H9 (cell line): Measurements from ENCODE around the gene TERC. TPM values are rescaled to one million over a fixed set of nuclear protein-coding genes. Genes with fewer than 3 reads are reported as not detected.

Experiments used
- DNase-seq: peaks from one replicate; pipeline ENCODE4 v3.0.0-alpha.2; 2017
- H2AFZ ChIP-seq: one replicate; pipeline ENCODE4 v1.6.1; 2013; ENCODE audit warnings: mild to moderate bottlenecking, low read length, control low read depth, moderate library complexity
- H2AK5ac ChIP-seq: 2 replicates; pipeline ENCODE4 v1.6.1; 2013; ENCODE audit warnings: low read length, control low read depth, mixed read lengths; ENCODE audit not compliant: insufficient read length
- H2BK120ac ChIP-seq: one replicate; pipeline ENCODE4 v1.6.1; 2013; ENCODE audit warnings: low read depth, mild to moderate bottlenecking, low read length, control low read depth, inconsistent platforms; ENCODE audit not compliant: poor library complexity, severe bottlenecking
- H2BK12ac ChIP-seq: 2 replicates; pipeline ENCODE4 v1.6.1; 2013; ENCODE audit warnings: low read length, control low read depth, mixed read lengths, low read depth; ENCODE audit not compliant: insufficient read length
- H2BK15ac ChIP-seq: 2 replicates; pipeline ENCODE4 v1.6.1; 2013; ENCODE audit warnings: low read depth, low read length, control low read depth
- H2BK20ac ChIP-seq: one replicate; pipeline ENCODE4 v1.6.1; 2013; ENCODE audit warnings: low read depth, mild to moderate bottlenecking, low read length, control low read depth, inconsistent platforms; ENCODE audit not compliant: poor library complexity, severe bottlenecking
- H2BK5ac ChIP-seq: 2 replicates; pipeline ENCODE4 v1.6.1; 2013; ENCODE audit warnings: low read length, control low read depth, mixed read lengths; ENCODE audit not compliant: insufficient read length
- H3K14ac ChIP-seq: 2 replicates; pipeline ENCODE4 v1.6.1; 2013; ENCODE audit warnings: low read length, control low read depth; ENCODE audit not compliant: insufficient read depth
- H3K18ac ChIP-seq: 2 replicates; pipeline ENCODE4 v1.6.1; 2013; ENCODE audit warnings: low read depth, mild to moderate bottlenecking, mixed read lengths, low read length, control low read depth; ENCODE audit not compliant: insufficient read length
- H3K23ac ChIP-seq: 2 replicates; pipeline ENCODE4 v1.6.1; 2013; ENCODE audit warnings: low read length, control low read depth, mixed read lengths, low read depth; ENCODE audit not compliant: insufficient read length
- H3K23me2 ChIP-seq: 2 replicates; pipeline ENCODE4 v1.6.1; 2013; ENCODE audit warnings: low read depth, mild to moderate bottlenecking, mixed read lengths, low read length, control low read depth; ENCODE audit not compliant: insufficient read length, poor library complexity, severe bottlenecking
- H3K27ac ChIP-seq: 2 replicates; pipeline ENCODE4 v1.5.1; 2013; ENCODE audit warnings: low read length, control low read depth, mixed read lengths, low read depth; ENCODE audit not compliant: insufficient read length
- H3K27me3 ChIP-seq: 2 replicates; pipeline ENCODE4 v1.6.1; 2013; ENCODE audit warnings: low read length, control low read depth, inconsistent platforms; ENCODE audit not compliant: insufficient read depth
- H3K4ac ChIP-seq: 2 replicates; pipeline ENCODE4 v1.6.1; 2013; ENCODE audit warnings: low read depth, mild to moderate bottlenecking, control low read depth, inconsistent platforms, low read length, moderate library complexity
- H3K4me1 ChIP-seq: 2 replicates; pipeline ENCODE4 v1.6.1; 2013; ENCODE audit warnings: low read length, control low read depth, inconsistent platforms; ENCODE audit not compliant: insufficient read depth
- H3K4me2 ChIP-seq: 2 replicates; pipeline ENCODE4 v1.6.1; 2013; ENCODE audit warnings: low read length, control low read depth, mixed read lengths; ENCODE audit not compliant: insufficient read length, insufficient read depth
- H3K56ac ChIP-seq: 2 replicates; pipeline ENCODE4 v1.6.1; 2013; ENCODE audit warnings: low read depth, mild to moderate bottlenecking, mixed read lengths, low read length, control low read depth; ENCODE audit not compliant: insufficient read length
- H3K79me1 ChIP-seq: 2 replicates; pipeline ENCODE4 v1.6.1; 2013; ENCODE audit warnings: low read depth, mild to moderate bottlenecking, moderate library complexity, low read length, control low read depth, inconsistent platforms; ENCODE audit not compliant: insufficient read depth, poor library complexity, severe bottlenecking
- H3K79me2 ChIP-seq: 2 replicates; pipeline ENCODE4 v1.6.1; 2013; ENCODE audit warnings: low read length, control low read depth, inconsistent platforms; ENCODE audit not compliant: insufficient read depth
- H3K9ac ChIP-seq: 2 replicates; pipeline ENCODE4 v1.6.1; 2013; ENCODE audit warnings: low read length, control low read depth, mixed read lengths; ENCODE audit not compliant: insufficient read length; ENCODE audit errors: extremely low read depth
- H3K9me3 ChIP-seq: one replicate; pipeline ENCODE4 v1.6.1; 2013; ENCODE audit warnings: low read depth, low read length, inconsistent platforms; ENCODE audit not compliant: control insufficient read depth
- H3T11ph ChIP-seq: one replicate; pipeline ENCODE4 v1.6.1; 2013; ENCODE audit warnings: mild to moderate bottlenecking, low read length, control low read depth, inconsistent platforms
- H4K20me1 ChIP-seq: one replicate; pipeline ENCODE4 v1.6.1; 2013; ENCODE audit not compliant: control insufficient read depth, insufficient read length, insufficient read depth
- H4K5ac ChIP-seq: 2 replicates; pipeline ENCODE4 v1.6.1; 2013; ENCODE audit warnings: low read depth, mild to moderate bottlenecking, mixed read lengths, low read length, control low read depth; ENCODE audit not compliant: insufficient read length
- H4K8ac ChIP-seq: replicated peaks from 2 replicates; pipeline ENCODE4 v1.6.1; 2013; ENCODE audit warnings: low read length, control low read depth, mixed read lengths, low read depth; ENCODE audit not compliant: insufficient read length
- H4K91ac ChIP-seq: 2 replicates; pipeline ENCODE4 v1.6.1; 2013; ENCODE audit warnings: low read depth, mild to moderate bottlenecking, moderate library complexity, mixed read lengths, low read length, control low read depth; ENCODE audit not compliant: insufficient read length
- H3K27ac Mint-ChIP-seq, 3 experiments: 2 replicates in 2 of 3; 3 replicates in 1 of 3; pipeline ENCODE4 v1.8.0; 2020 to 2021; ENCODE audit warnings: mixed read lengths in 3 of 3, mild to moderate bottlenecking in 1 of 3, moderate library complexity in 1 of 3
- H3K27me3 Mint-ChIP-seq: 2 replicates; pipeline ENCODE4 v1.8.0; 2021; ENCODE audit warnings: low read depth, mild to moderate bottlenecking, moderate library complexity, mixed read lengths
- H3K36me3 Mint-ChIP-seq, 3 experiments: 2 replicates in 2 of 3; 3 replicates in 1 of 3; pipeline ENCODE4 v1.8.0; 2020 to 2021; ENCODE audit warnings: low read depth in 3 of 3, mixed read lengths in 3 of 3; ENCODE audit not compliant: insufficient read depth in 1 of 3
- H3K4me1 Mint-ChIP-seq, 2 experiments: 2 replicates each; pipeline ENCODE4 v1.8.0; 2020; ENCODE audit warnings: mixed read lengths in 2 of 2
- H3K4me3 Mint-ChIP-seq, 2 experiments: 2 replicates in 1 of 2; 3 replicates in 1 of 2; pipeline ENCODE4 v1.8.0; 2020 to 2021; ENCODE audit warnings: mild to moderate bottlenecking in 2 of 2, mixed read lengths in 2 of 2, moderate library complexity in 1 of 2
- H3K9me3 Mint-ChIP-seq, 2 experiments: 2 replicates in 1 of 2; 3 replicates in 1 of 2; pipeline ENCODE4 v1.8.0; 2020; ENCODE audit warnings: mild to moderate bottlenecking in 2 of 2, mixed read lengths in 2 of 2, moderate library complexity in 1 of 2
- CTCF ChIP-seq: fragments of 200-600 bp; sonication (generic); conservative IDR thresholded peaks from 3 replicates; pipeline ENCODE4 v1.8.0; 2021; ENCODE audit warnings: antibody characterized with exemption, mild to moderate bottlenecking
- WGBS: extraction: QIAGEN DNeasy Blood & Tissue Kit; methylation state at CpG from one replicate; pipeline ENCODE4 v1.1.7; 2013; ENCODE audit warnings: missing lambda C conversion rate, low lambda C conversion rate, mixed read lengths; ENCODE audit not compliant: insufficient read length; ENCODE audit errors: extremely low coverage; 5-methylcytosine and 5-hydroxymethylcytosine counted together
- total RNA-seq: library from RNA; stranded (reverse); gene quantifications from 2 replicates; pipeline ENCODE4 v1.2.1, GENCODE V29; 2021

TERC gene
- total RNA-seq, 1 experiment from 2014 or later = 14.1 TPM

- no peaks in the 10 kb centered on the region for H3K79me1 ChIP-seq
- H2BK5ac ChIP-seq = no peak overlapping the region
- H2AFZ ChIP-seq = peak overlapping the region; percentile 93
- no peak overlapping the region for H3K56ac ChIP-seq
- Mint-ChIP-seq H3K27me3 (no peaks in the 10 kb centered on the region; the same call in 1 of the 2 replicates), H3K4me1 (peaks cover 28 to 30% of the 10 kb centered on the region in 2 experiments), H3K4me3 (peak overlapping the region; percentile 94 to 98), H3K9me3 (no peaks in the 10 kb centered on the region; a peak in 1 of 5 replicates), H3K27ac (peak overlapping the region; percentile 98 to 100 (median 100); a peak in 6 of 7 replicates), H3K36me3 (peaks cover 0 to 23% (median 21%) of the 10 kb centered on the region in 3 experiments; a peak in 6 of 7 replicates)
- H3K14ac ChIP-seq = no peak overlapping the region
- no peak for TF ChIP-seq CTCF
- no peak overlapping the region for H3K4ac ChIP-seq
- WGBS = no CpG with 5 or more reads among the region's 27 CpGs
- no peaks in the 10 kb centered on the region for H4K20me1 ChIP-seq
- H3K23me2 ChIP-seq = no peaks in the 10 kb centered on the region
- no peak overlapping the region for H2AK5ac ChIP-seq
- H3T11ph ChIP-seq = no peak overlapping the region
- no peaks in the 10 kb centered on the region for H3K9me3 ChIP-seq
- no peak overlapping the region for H4K5ac ChIP-seq
- H3K79me2 ChIP-seq = peaks cover 7% of the 10 kb centered on the region; the same call in 1 of the 2 replicates
- no peak overlapping the region for H3K23ac ChIP-seq
- no peak overlapping the region for H3K18ac ChIP-seq
- H4K91ac ChIP-seq = no peak overlapping the region
- H2BK15ac ChIP-seq = no peak overlapping the region
- H3K9ac ChIP-seq = peak overlapping the region; percentile 69
- DNase-seq = peak; percentile 74
- no peaks in the 10 kb centered on the region for H3K27me3 ChIP-seq
- peak overlapping the region; percentile 29 for H3K27ac ChIP-seq
- peak overlapping the region; percentile 96 for H3K4me2 ChIP-seq
- H4K8ac ChIP-seq = no peak overlapping the region
- H2BK120ac ChIP-seq = no peak overlapping the region
- no peaks in the 10 kb centered on the region for H3K4me1 ChIP-seq
- H2BK20ac ChIP-seq = no peak overlapping the region
- H2BK12ac ChIP-seq = no peak overlapping the region
These were observed 6.8 kb upstream of the TERC start for GRCh38 chr3:169771497-169772304.
